HG02642 (cell line): ENCODE measurements around the gene NINJ2.

Source experiments
- ATAC-seq: cut with Tn5 transposase; IDR thresholded peaks from one replicate; pipeline ENCODE4 v1.9.1; 2021; ENCODE audit warnings: mild to moderate bottlenecking; ENCODE audit not compliant: unreplicated experiment, poor library complexity

Gene NINJ2

DNA sequence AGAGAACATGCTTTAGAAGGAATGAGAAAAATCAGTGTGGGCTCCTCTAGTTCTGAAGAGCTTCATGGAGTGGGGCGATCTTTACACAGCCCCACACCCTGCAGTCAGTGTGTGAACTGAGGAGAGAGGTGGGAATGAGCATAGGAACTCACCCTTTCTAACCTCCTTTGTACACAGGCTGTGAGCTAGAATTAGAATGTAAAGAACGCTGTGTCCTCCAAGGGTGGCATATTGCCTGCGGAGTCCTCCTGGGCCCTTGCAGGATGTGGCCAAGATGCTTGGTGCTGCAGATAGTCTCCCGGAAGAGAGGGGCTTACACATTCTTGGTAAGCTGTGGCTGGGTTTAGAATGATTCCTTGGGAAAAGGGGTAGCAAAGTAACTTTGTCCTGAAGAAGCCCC lies 43.9 kb downstream of the NINJ2 start:
- ATAC-seq: no peak

DNA sequence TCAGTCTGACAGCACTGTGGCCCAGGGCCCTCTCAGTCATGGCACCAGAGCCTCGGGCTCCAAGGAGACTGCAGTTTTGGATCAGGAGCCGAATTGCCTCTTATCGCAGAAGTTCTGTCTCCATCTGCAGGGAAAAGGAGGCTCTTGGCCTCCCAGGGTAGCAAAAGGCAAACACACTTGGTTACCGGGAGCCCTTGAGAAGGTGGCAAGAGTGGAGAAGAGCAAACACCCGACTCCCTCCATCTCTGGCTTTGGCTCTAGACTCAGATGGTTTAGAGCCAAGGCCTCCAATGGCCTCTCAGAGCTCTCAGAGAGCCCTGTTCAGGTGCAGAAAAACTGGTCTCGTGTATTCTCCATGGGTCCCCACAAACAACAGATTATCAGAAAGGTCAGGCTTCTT lies 44.6 kb downstream of the NINJ2 start:
- ATAC-seq: no peak

DNA sequence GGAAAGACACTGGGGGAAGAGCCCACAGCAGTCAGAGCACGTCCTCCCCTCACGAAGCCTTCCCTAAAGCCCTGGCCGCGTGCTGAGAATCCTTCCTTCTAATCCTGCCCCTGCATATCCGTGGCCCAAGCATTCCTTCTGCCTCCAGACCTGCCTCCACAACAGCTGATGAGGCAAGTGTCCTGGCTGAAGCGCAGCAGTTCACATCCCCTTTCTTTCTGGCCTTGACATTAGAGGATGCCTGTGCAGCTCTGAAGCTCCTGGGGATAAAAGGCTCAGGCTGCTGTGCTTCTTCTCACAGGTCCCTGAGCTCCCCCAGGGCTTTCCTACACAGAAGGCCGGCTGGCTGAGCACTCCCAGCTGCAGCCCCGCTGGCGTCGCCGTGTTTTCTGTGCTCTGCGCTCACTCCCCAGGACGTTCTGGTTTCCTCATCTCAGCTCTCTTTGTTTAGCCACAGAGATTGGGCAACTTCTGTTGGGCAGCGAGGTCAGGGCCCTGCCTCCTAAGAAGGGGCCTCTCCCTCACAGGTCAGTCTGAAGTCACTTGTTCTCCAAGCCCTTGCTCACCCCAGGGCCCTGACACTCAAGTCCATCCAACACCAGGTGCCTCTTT lies 45.8 kb downstream of the NINJ2 start:
- no peak for ATAC-seq

DNA sequence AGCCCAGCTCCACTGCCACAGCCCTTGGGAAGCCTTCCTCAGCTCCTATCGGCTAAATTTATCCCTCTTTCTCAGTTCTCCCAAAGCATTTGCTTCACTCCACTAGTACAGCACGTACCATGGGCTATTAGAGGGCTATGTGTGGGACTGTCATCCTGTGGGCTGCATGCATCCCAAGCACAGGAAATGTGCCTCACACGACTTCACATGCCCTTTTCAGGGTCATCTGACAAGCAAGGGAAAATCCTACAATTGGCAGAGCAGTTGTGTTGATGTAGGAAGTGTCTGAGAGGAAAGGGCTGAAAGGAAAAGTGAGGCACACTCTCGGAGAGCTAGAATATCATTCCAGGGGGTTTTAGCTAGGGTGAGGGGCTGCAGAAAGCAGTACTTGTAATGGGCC lies 47.6 kb downstream of the NINJ2 start:
- ATAC-seq: no peak

DNA sequence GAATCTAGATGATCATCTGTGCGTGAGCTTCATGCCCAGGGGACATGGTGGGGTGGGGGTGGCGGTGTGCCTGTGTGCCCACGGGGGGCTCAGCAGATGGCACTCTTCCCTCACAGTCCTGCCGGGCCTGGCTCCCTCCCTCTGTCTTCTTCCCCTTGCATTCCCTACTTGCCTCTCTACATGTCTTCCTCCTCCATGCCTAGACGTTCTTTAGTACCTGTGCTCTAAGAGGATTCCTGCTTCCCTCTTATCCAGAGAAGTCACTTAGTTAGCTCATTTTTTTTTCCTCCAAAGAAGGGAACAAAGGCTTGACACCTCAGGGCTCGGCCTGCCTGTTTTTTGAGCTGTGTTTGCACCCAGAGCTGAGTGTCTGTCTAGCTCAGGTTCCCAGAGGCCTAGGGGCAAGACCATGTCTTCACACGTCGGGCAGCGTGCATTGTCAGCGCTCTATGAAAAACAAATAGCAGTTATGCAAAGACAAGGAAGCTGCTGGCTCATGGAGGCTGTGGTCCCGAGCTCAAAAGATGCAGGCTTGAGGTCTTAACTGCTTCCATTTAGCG lies 48.8 kb downstream of the NINJ2 start:
- no peak for ATAC-seq

DNA sequence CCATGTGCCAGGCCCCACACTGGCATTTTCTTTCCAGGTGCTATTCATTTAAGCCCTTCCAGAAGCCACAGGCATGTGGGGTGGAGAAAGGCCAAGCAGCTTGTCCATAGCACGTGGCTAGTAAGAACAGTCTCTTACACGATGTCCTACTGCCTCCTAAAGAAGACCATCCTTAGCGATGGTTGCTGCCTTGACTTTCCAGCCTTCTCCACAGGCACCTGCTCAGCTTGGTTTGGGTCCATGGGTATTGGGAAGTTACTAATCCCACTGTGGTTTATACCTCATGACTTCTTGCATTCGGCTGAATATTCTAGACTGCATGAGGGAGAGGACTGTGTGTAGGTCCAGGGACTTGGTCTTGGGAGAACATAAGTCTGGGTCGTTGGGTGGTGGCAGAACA lies 49.2 kb downstream of the NINJ2 start:
- ATAC-seq: no peak

DNA sequence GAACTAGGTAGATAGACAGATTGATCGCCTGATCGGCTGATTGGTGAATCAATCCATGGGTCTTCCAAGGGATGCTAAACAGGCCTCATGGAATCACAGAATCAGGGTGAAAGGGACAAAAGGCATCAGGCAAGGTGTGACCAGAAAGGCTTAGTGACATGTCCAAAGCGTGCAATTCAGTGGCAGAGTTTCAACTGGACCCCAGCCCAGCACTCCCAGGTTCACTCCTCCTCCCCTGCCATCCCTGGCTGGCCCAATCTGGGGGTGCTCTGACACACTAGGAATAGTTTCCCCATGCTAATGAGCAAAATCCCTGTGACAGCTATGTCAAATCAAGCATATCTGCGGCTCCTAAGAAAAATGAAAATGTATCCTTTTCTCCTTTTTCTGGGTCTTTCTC lies 50.4 kb downstream of the NINJ2 start:
- ATAC-seq: no peak

DNA sequence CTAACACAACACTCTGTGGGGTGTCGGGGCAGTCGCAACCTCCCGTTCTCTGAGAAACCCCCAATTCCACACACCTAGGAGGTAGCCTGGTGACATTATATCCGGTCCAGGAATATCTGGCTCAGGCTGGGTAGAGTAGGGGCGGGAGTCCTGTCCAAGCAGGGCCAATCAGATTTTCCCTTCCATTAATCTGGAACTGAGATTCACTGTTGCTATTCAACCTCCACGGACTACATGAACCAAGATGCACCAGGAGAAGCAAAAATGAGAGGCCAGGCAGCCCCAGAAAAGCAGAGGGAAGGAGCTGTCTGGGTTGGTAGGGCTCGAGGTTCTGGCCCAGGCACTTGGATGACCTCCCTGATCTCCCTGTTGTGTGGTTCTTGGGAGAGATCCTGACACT lies 51.0 kb downstream of the NINJ2 start:
- ATAC-seq: no peak

DNA sequence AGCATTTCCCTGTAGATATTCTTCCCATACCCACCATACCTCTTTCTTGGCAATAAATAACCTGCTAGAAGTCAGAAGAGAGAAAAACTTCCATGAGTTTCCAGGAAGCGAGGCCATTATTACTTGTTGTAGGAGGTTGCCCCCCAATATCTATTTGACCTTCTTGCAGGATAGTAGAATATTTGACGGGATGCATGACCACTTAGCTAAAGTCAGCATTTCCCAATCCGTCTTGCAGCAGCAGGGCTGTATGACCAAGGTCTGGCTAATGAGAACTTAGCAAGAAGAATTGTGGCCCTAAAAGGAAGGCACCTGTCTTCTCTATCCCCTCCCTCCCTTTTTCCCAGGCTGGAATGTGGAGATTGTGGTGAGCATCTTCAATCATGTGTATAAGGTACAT lies 51.5 kb downstream of the NINJ2 start:
- no peak for ATAC-seq

DNA sequence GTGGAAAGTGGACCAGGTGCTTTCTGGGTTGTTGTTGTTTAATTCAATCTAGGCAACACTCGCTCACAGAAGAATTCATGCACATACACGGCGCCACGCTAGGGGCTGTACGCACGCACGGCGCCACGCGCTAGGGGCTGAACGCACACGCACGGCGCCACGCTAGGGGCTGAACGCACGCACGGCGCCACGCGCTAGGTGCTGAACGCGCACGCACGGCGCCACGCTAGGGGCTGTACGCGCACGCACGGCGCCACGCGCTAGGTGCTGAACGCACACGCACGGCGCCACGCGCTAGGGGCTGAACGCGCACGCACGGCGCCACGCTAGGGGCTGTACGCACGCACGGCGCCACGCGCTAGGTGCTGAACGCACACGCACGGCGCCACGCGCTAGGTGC lies 54.3 kb downstream of the NINJ2 start:
- no peak for ATAC-seq

DNA sequence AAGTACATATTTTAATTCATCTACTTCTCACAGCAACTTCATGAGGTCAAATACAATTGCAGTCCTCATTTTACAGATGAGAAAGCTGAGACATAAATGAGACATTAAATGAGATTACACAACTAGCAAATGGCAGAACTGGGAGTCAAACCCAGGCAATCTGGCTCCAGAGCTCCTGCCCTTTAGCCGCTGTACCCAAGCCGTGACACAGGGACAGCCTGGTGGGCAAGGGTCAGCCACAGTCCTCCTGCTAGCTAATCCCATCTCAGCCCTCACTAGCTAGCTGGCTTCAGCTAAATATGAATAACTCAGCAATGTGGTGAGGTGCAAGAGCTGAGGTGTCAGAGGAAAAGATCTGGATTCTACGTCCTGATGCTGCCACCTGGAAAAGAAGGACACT lies 54.8 kb downstream of the NINJ2 start:
- no peak for ATAC-seq

DNA sequence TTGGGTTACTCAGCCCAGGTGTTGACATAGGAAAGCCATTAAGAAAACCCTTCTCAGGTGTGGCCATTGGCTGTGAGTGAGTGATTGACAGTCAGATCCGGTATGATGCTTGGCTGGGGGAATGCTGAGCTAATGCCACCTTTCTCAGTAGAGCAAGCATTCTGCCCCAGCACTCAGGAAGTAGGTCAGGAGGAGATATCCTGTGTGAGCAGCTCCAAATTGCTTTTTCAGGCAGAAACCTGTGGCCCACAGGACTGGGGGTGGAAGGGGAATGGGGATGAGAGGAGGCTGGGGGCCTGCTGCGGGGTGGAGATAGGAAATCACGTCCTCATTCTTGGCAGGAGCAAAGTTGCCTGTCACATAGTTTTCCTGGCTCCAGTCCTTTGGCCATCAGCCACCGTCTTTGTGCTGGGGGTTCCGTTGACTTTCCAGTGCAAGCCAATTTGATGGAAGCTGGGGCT lies 55.7 kb downstream of the NINJ2 start:
- no peak for ATAC-seq

DNA sequence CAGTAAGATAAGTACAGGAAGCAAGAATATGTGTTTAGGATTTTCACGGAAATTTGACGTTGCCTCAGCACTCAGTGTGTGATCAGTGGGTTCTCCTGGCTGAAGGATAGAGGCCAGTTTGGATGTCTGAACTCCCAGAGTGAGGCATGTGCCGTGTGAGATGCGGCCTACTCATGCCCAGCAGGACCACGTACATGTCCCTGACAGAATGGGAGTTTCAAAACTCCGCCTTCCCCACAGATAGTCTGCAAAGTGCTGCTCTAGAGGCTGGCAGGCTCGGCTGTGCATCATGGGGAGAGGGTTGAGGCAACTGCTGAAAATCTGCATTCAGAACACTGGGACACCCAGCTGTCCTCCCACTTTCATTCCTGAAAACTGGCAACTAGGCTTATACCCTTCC lies 58.3 kb downstream of the NINJ2 start:
- ATAC-seq: no peak

DNA sequence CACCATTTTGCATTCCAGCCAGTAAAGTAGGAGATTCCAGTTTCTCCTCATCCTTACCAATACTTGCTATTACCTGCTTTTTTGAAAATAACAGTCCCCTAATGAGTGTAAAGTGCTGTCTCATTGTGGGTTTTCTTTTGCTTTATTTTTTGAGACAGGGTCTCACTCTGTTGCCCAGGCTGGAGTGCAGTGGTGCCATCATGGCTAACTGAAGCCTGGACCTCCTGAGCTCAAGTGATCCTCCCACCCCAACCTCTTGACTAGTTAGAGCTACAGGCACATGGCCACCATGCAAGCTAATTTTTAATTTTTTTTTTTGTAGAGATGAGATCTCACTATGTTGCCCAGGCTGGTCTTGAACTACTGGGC lies 60.6 kb downstream of the NINJ2 start:
- no peak for ATAC-seq

DNA sequence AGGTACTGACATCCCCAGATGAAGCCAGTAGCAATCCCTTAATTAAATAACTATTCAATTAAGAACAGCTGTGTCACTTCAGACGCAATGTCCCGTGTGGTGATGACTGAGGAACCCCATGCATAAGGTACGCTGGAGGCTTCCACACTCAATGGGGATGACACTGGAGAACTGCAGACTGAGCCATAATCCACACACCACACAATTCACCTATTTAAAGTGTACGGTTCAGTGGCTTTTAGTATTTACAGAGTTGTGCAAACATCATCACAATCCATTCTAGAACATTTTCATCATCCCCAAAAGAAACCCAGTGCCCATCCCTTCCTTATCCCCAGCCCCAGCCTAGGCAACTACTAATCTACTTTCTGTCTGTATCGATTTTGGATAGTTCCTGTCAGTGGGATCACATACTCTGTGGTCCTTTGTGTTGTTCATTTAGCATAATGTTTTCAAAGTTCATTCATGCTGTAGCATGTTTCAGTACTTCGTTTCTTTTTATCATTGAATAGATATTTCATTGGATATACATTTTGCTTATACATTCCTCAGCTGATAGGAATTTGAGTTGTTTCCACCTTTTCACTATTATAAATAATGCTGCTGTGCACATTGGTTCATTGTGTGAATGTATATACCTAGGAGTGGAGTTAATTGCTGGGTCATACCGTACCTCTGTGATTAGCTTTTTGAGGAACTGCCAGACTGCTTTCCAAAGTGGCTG lies 61.1 kb downstream of the NINJ2 start:
- no peak for ATAC-seq

DNA sequence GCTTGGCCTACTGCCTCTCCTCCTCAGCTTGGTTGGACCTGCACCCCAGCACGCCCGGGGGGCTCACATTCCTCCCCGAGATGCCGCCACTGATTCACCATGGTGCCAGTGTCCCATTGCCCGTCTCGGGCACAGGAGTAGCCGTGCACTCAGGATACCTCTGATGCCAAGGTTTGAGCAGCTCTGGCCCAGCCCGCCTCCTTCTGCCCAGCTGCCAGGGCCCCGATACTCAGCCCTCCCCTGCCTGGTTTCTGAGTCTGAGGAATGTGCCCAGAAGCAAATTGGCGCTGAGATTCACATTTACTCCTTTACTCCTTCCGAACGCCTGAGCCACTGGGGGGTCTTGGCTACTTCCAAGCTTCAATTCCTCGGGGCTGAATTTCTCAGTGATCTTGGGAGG lies 63.5 kb downstream of the NINJ2 start:
- no peak for ATAC-seq

DNA sequence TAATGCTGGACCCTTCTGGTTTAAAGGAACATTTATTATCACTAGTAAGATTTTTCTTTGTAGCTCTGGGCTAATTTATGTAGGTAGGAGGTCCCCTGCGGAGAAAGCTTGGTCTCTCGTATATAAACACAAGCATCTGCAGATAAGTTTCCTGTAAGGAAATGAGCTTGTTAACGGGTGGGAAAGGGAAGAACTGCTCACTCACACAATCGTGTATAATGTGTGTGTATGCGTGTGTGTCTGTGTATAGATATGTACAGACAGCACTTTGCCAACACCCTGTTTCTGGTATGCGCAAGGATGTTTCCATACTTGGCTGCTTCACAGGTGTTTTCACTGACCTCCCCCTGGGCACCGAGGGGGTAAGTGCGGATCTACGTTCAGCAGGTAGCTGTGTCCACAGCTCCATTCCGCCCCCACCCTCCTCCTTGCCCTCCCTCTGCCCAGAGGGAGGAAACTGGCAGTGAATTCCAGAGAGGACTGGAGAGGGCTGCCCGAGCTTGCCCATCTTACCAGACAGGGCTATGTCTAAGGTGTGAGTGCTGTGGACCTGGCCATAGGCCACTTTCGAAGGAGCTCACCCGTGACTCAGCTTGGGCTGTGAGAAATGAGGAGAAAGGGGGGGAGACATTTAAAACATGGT lies 65.2 kb downstream of the NINJ2 start:
- no peak for ATAC-seq

DNA sequence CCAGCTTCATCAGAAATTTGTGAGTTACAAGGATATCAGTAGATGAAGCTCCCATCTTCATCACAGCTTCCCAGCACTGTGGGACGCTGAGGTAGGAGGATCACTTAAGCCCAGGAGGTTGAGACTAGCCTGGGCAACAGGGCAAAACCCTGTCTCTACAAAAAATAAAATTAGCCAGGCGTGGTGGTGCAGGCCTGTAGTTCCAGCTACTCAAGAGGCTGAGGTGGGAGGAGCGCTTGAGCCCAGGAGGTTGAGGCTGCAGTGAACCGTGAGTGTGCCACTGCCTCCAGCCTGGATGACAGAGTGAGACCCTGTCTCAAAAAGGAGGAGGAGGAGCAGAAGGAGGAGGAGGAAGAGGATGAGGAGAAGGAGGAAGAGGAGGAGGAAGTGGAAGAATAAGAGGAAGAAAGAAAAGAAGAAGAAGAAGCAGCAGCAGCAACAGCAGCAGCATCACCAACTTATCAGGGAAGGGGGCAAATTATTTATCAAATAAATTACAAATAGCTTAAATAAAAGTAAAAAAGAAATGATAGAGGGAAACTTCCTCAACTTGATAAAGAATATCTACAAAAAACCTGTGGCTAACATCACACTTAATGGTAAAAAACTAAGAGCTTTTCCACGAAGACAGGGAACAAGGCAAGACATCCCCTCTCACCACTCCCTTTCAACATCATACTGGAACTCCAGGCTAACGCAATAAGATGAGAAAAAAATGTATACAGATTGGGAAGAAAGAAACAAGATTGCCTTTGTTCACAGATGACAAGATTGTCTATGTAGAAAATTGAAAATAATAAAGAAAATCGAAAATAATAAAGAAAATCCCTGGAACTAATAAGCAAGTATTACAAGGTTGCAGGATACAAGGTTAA lies 69.6 kb downstream of the NINJ2 start:
- no peak for ATAC-seq

DNA sequence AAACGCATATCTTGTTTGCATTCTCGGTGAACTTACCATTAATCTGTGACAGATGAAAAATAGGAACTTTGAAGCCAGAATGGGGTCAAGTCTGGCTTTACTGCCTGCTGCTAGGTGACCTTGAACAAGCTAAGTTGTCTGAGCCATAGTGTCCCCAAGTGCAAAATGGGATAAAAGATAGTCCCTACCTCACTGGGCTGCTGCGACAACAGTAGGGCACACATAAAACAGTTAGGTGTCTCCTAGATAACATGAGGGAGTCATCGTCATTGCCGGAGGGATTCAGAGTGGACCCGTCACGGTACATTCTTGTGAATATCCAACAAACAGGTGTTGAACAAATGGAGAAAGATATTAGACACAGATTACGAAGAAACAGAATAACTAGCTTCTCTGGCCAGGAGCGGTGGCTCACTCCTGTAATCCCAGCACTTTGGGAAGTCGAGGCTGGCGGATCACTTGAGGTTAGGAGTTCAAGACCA lies 71.2 kb downstream of the NINJ2 start:
- no peak for ATAC-seq
